Measurements from ENCODE around the gene VAMP5. TPM values are rescaled to one million over a fixed set of nuclear protein-coding genes. Genes with fewer than 3 reads are reported as not detected.
"Not testable (repeated sequence)": the region's sequence is repeated elsewhere in the genome, so short reads cannot be mapped to it uniquely, and the experiment has no call there.

VAMP5 gene
- total and polyA plus RNA-seq, 8 donors = 49.6 to 87.7 (median 56.4) TPM

GRCh38 chr2:85611705-85612587 is 27.7 kb downstream of the VAMP5 start, which contains the start of gene C2orf68:
C2orf68 (minus strand) TSS chr2:85612066; CDS start chr2:85611984, 82 bp downstream.
- no peaks in the 10 kb centered on the region for H3K9me3 ChIP-seq
- intact Hi-C loops (cut with DNase I) = no loop called here
- no peak for TF ChIP-seq CTCF (IDR thresholded peaks at IDR 0.05)
- H3K27ac ChIP-seq = peak within 1 kb of the TSS; percentile 78 to 91
- H3K4me1 ChIP-seq = peaks cover 17 to 56% of the 10 kb centered on the region in 2 donors
- peak within 1 kb of the TSS; percentile 96 to 98 for H3K4me3 ChIP-seq
- DNase-seq (peak; percentile 85 to 98 (median 92)), ATAC-seq (peak; percentile 83)
- H3K27me3 ChIP-seq = no peaks in the 10 kb centered on the region
- H3K36me3 ChIP-seq = peaks cover 0 to 25% of the 10 kb centered on the region in 2 donors

DNA sequence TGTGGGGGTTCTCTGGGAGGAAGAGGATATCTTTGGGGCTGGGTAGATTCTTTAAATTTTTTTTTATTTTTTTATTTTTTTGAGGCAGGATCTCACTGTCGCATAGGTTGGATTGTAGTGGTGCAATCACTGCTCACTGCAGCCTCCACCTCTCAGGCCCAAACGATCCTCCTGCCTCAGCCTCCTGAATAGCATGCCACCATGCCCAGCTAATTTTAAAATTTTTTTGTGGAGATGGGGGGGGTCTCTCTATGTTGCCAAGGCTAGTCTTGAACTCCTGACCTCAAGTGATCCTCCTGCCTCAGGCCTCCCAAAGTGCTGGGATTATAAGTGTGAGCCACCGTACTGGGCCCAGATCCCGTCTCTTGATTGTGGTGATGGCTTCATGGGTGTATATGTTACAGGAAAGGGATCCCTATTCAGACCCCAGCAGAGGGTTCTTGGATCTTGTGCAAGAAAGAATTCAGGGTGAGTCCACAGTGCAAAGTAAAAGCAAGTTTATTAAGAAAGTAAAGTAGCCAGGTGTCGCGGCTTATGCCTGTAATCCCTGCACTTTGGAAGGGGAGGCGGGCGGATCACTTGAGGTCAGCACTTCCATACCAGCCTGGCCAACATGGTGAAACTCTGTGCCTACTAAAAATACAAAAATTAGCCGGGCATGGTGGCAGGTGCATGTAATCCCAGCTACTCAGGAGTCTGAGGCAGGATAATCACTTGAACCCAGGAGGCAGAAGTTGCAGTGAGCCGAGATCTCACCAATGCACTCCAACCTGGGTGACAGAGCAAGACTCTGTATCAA is 29.7 kb downstream of the VAMP5 start:
- no peak for ATAC-seq
- no peaks in the 10 kb centered on the region for H3K27me3 ChIP-seq
- no peak overlapping the region for H3K27ac ChIP-seq
- H3K9me3 ChIP-seq = no peaks in the 10 kb centered on the region
- no peak overlapping the region for H3K4me3 ChIP-seq
- no peak for TF ChIP-seq CTCF (IDR thresholded peaks at IDR 0.05)
- DNase-seq = peak in 1 of 4 donors; percentile 6
- peaks cover 14 to 64% of the 10 kb centered on the region in 2 donors for H3K4me1 ChIP-seq
- intact Hi-C loops (cut with DNase I) = no loop called here
- peaks cover 0 to 17% of the 10 kb centered on the region in 2 donors for H3K36me3 ChIP-seq

DNA sequence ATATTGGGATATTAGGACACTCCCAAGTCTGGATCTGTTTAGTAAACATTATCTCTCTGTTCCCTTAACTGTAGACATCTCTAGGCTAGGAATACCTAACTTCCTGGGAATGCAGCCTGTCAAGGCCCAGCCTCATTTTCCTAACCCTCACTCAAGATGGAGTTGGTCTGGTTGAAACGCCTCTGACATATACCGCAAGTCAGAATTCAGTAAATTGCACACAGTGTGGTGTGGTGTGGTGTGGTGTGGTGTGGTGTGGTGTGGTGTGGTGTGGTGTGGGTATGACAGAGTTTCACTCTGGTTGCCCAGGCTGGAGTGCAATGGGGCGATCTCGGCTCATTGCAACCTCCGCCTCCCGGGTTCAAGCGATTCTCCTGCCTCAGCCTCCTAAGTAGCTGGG is 30.5 kb downstream of the VAMP5 start:
- H3K4me1 ChIP-seq = peaks cover 14 to 58% of the 10 kb centered on the region in 2 donors
- H3K27ac ChIP-seq; ATAC-seq; DNase-seq; intact Hi-C loops (cut with DNase I); H3K27me3 ChIP-seq; H3K9me3 ChIP-seq; H3K4me3 ChIP-seq: not testable (repeated sequence)
- peaks cover 0 to 17% of the 10 kb centered on the region in 2 donors for H3K36me3 ChIP-seq

DNA sequence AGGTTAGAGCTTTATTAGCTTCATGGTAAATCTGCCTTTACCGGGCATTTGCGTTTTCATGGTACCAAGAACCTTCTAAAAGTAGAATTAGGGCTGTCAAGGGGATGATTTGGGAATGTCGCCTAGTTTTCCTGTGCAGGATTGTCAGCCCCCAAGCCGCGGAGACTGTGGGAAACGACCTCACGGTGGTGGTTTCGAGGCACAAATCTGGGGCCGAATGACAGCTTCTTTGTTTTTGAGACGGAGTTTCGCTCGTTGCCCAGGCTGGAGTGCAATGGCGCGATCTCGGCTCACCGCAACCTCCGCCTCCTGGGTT is 31.1 kb downstream of the VAMP5 start:
- intact Hi-C loops (cut with DNase I) = no loop called here
- peak overlapping the region in 1 of 2 donors; percentile 94 for H3K27ac ChIP-seq
- no peak for ATAC-seq

GRCh38 chr2:85617723-85618122 is 33.5 kb downstream of the VAMP5 start:
- H3K27me3 ChIP-seq; DNase-seq; H3K27ac ChIP-seq; ATAC-seq; H3K9me3 ChIP-seq; intact Hi-C loops (cut with DNase I): not testable (repeated sequence)
- peaks cover 10 to 35% of the 10 kb centered on the region in 2 donors for H3K4me1 ChIP-seq
- H3K4me3 ChIP-seq = peak overlapping the region in 1 of 2 donors; percentile 92
- peaks cover 0 to 43% of the 10 kb centered on the region in 2 donors for H3K36me3 ChIP-seq

More for the DNA sequence above, 31.1 kb downstream of the VAMP5 start:
- DNase-seq = no peak
- no peak for TF ChIP-seq CTCF (IDR thresholded peaks at IDR 0.05)
- H3K4me3 ChIP-seq = peak overlapping the region in 1 of 2 donors; percentile 92
- peaks cover 0 to 19% of the 10 kb centered on the region in 2 donors for H3K36me3 ChIP-seq
- no peaks in the 10 kb centered on the region for H3K27me3 ChIP-seq
- H3K4me1 ChIP-seq = peaks cover 14 to 53% of the 10 kb centered on the region in 2 donors
- no peaks in the 10 kb centered on the region for H3K9me3 ChIP-seq

- Histone ChIP-seq H3K4me3 (no peak overlapping the region), H3K9me3 (no peaks in the 10 kb centered on the region), H3K27ac (no peak overlapping the region), H3K4me1 (peaks cover 10 to 33% of the 10 kb centered on the region in 2 donors), H3K36me3 (peaks cover 0 to 62% of the 10 kb centered on the region in 2 donors), H3K27me3 (no peaks in the 10 kb centered on the region)
- TF ChIP-seq CTCF (IDR thresholded peaks at IDR 0.05) = no peak
- ATAC-seq = no peak
- intact Hi-C loops (cut with DNase I) = no loop called here
- no peak for DNase-seq
Measured at GRCh38 chr2:85619617-85620016, 35.4 kb downstream of the VAMP5 start.
